MV-4-11 (cell line): Measurements from ENCODE around the gene PIK3C2G.

Experiments
- DNase-seq: peaks from one replicate; lab custom pipeline; 2025; lab: John Stamatoyannopoulos, UW

PIK3C2G gene

GRCh38 chr12:18345021-18345735 lies 83.9 kb downstream of the PIK3C2G start:
- DNase-seq: no peak

DNA sequence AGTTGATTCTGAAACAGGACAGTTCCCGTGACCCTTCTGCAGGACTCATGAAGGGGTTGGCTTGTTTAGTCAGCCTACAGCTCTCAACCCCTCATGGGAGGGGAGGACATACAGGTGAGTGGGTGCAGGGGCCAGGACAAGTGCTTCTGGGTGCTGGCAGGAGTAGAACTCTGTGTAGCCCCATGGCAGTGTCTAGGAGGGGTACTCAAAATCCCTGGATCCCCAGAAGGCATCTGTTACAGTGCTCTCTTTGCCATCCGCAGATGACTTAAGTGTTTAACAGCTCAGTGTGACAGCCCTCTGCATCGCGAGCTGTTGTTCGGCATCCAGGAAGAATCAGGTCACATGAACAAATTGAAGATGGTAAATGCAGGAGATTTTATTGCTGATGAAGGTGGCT lies 91.0 kb downstream of the PIK3C2G start:
- no peak for DNase-seq

DNA sequence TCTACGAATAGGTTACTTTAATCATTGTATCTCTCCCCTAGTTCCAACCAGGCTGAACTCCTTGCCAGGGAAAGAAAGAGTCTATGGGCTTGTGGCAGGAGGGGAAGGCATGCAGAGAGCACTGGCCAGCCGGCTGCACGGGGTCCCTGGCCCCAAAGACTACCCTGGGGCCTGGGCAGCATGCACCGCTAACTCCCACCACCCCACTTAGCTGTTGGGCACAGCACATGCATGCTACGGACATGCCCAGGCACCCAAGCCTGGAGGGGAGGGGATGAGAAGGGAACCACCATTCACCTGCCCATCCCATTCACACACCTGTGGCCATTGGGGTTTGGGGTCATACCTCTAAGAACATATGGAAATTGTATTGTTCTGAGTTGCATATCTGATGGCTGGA lies 94.1 kb downstream of the PIK3C2G start:
- no peak for DNase-seq

- DNase-seq: no peak
Measured at GRCh38 chr12:18358077-18358476, 96.8 kb downstream of the PIK3C2G start.

DNA sequence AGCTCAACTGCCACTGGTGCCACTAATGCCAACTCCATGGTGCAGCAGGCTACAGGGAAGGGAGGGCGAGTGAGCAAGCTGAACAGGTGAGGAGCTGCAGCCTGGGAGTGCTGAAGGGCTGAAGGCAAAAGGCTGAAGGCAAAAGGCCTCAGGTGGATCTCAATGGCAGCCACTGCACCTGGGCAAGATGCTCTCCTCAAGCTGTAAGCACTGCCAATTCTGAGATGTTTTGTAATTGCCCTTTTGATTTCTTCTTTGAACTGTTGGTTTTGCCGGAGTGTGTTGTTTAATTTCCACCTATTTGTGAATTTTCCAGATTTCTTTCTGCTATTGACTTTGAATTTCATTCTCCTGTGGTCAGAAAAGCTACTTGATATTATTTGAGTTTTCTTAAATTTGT lies 97.6 kb downstream of the PIK3C2G start:
- no peak for DNase-seq

DNA sequence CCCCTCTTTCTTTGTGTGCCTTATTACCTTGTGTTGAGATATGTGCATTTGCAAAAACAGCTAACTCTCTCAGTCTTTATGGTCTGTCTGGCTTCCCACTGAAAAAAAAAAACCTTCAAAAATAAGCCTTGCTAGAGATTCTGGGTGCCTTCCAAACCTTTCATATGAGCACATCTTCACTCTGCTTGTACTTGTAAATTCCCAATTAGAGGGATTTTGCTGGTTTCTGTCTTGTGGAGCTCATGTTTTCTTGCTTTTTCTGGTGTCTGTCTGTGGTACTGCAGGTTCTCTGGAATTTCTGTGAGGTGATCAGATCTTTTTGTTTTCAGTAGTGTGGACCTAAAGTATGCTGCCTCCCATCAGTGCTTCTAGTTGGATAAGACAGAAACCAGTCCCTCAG lies 100.1 kb downstream of the PIK3C2G start:
- no peak for DNase-seq

GRCh38 chr12:18363321-18363720 lies 102.0 kb downstream of the PIK3C2G start:
- no peak for DNase-seq

GRCh38 chr12:18368594-18368993 lies 107.3 kb downstream of the PIK3C2G start:
- DNase-seq: no peak

DNA sequence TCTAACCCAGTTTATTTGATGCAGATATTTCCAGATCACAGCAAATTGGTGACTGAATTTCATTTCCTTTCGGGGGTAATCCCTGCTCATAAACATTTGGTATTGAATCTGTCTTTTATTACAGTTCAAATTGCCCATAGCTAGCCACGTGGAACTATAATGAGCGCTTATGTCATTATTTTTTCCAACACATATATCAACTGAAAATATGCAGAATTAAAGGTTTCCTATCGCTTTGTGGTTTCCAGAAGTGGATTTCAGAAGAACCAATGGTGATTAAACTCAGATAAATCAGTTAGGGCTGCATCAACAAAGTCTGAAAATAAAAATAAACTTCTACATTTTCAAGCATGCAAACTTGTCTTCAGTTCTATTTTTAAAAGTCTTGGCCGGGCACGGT lies 111.9 kb downstream of the PIK3C2G start:
- DNase-seq: no peak

GRCh38 chr12:18375131-18375530 lies 113.8 kb downstream of the PIK3C2G start:
- no peak for DNase-seq

DNA sequence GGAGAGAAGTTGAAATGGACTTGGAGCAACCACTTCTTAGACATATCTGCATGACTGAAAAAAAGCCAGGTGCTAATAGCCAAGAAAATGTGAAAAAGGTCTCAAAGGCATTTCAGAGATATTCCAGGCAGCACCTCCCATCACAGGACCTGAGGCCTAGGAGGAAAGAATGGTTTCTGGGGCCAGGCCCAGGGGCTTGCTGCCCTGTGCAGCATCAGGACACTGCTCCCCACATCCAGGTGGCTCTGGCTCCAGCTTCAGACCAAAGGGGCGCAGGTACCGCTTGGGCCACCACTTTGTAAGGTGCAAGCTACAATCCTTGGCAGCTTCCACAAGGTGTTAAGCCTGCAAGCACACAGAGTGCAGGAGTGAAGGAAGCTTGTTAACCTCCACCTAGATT lies 114.3 kb downstream of the PIK3C2G start:
- DNase-seq: no peak

- no peak for DNase-seq
Measured at GRCh38 chr12:18382236-18382885, 121.0 kb downstream of the PIK3C2G start.

GRCh38 chr12:18383203-18383602 lies 121.9 kb downstream of the PIK3C2G start:
- no peak for DNase-seq

GRCh38 chr12:18387706-18388105 lies 126.4 kb downstream of the PIK3C2G start:
- DNase-seq: no peak

DNA sequence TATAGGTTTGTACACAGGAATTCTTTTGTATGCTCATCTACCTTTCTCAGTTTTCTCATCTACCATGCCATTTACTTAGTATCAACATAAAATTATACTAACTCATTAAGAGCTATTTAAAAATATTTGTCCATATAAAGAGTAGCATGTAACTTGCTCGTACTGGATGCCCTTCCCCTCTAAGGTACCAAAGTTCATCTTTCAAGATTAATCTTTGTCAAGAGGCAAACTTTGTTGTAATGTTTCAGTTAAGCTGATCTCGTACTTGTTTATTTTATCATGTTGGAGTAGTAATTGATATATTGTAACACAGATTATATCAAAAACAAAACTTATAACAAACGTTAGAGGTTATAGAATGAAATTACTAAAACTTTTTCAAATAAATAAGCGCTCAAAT lies 128.5 kb downstream of the PIK3C2G start:
- DNase-seq: no peak

GRCh38 chr12:18391151-18391550 lies 129.8 kb downstream of the PIK3C2G start:
- no peak for DNase-seq

DNA sequence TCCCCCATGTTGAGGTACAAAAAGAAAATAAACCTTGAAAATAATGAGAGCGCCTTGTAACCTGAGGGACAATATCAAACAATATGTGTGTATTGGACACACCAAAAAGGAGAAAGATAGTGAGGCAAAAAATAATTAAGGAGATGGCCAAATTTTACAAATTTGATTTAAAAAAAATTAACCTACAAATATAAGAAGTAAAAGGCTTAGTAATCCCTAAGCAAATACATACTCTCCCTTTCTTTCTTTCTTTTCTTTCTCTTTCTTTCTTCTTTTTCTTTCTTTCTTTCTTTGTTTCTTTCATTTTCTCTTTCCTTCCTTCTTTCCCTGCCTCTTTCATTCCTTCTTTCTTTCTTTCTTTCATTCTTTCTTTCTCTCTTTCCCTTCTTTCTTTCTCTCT lies 133.4 kb downstream of the PIK3C2G start:
- no peak for DNase-seq

DNA sequence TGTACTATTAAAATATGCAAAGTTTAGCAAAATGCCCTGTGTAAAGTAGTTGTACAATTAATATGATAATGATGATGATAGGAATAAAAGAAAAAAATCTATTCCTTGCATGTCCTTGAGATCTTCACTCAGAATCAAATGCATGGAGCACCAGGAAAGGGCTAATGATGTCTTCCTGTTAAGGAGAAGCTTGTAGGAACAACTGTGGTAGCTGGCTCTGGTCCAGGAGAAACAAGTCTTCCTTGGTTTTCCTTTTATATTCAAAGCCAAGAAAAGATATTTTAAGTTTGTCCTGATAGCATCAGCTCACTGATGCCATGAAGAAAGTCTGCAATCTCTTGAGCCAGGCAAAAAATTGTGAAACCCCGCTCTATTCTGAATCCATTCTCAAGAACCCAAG lies 138.9 kb downstream of the PIK3C2G start:
- DNase-seq: no peak

- no peak for DNase-seq
Measured at GRCh38 chr12:18402872-18403611, 141.7 kb downstream of the PIK3C2G start.

DNA sequence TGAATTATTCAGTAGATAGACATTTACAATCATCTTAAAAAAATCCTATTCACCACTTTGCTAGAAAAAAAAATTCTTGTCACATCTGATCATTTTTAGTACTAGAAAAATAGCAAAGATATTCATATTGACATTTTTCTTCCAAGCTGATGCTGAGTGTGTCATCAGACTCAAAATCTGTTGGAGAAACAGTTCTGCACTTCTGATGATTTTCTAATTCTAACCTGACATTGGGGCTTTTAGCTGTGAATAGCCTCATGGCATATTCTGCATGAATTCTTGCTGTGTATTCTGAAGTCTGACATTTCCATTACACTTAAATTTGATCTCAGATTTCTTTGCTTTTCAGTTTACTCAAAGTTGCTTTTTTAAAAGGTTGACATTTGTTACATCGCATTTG lies 150.1 kb downstream of the PIK3C2G start:
- no peak for DNase-seq

- no peak for DNase-seq
Measured at GRCh38 chr12:18414671-18415070, 153.4 kb downstream of the PIK3C2G start.

DNA sequence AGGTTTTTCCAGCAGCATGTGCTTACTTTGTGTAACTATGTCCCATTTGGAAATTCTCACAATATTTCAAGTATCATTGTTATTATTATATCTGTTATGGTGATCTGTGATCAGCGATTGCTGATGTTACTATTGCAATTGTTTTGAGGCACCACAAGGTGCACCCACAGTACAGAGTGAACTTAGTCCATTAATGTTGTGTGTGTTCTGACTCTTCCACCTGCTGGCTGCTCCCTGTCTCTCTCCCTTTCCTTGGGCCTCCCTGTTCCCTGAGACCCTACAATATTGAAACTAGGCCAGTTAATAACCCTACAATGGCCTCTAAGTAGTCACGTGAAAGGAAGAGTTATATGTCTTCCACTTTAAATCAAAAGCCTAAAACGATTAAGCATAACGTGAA lies 153.9 kb downstream of the PIK3C2G start:
- DNase-seq: no peak

- no peak for DNase-seq
Measured at GRCh38 chr12:18416412-18416811, 155.1 kb downstream of the PIK3C2G start.
